OCI-LY1 (cell line): ENCODE measurements around the gene IL3.

Experiments
- H2AFZ ChIP-seq: fragments of 200-600 bp; sonication (generic), shearing (Covaris generic); 2 replicates; pipeline ENCODE4 v1.6.0; 2014; ENCODE audit warnings: antibody characterized with exemption, mild to moderate bottlenecking, low read length
- H3F3A ChIP-seq: fragments of 200-600 bp; sonication (generic), shearing (Covaris generic); 2 replicates; pipeline ENCODE4 v1.6.0; 2014; ENCODE audit warnings: mild to moderate bottlenecking, antibody characterized with exemption, low read length, moderate library complexity; ENCODE audit not compliant: insufficient read depth
- H3K27ac ChIP-seq: fragments of 200-600 bp; sonication (generic); 2 replicates; pipeline ENCODE4 v1.5.1; 2014; ENCODE audit warnings: low read length, mixed run types, mild to moderate bottlenecking, low read depth; ENCODE audit not compliant: poor library complexity, severe bottlenecking
- H3K27me3 ChIP-seq: fragments of 200-600 bp; sonication (generic); 2 replicates; pipeline ENCODE4 v1.6.0; 2014; ENCODE audit warnings: antibody characterized with exemption, mild to moderate bottlenecking, low read length, moderate library complexity; ENCODE audit not compliant: insufficient read depth
- H3K36me3 ChIP-seq: fragments of 200-600 bp; sonication (generic); 2 replicates; pipeline ENCODE4 v1.6.1; 2014; ENCODE audit warnings: mild to moderate bottlenecking, antibody characterized with exemption, low read length, moderate library complexity, mixed read lengths; ENCODE audit not compliant: insufficient read depth
- H3K4me1 ChIP-seq: fragments of 200-600 bp; sonication (generic); 2 replicates; pipeline ENCODE4 v1.5.1; 2014; ENCODE audit warnings: mild to moderate bottlenecking, low read length, moderate library complexity; ENCODE audit not compliant: insufficient read depth, severe bottlenecking
- H3K4me2 ChIP-seq: fragments of 200-600 bp; sonication (generic), shearing (Covaris generic); 2 replicates; pipeline ENCODE4 v1.6.1; 2014; ENCODE audit warnings: low read length
- H3K4me3 ChIP-seq: fragments of 200-600 bp; sonication (generic); 2 replicates; pipeline ENCODE4 v1.5.1; 2014; ENCODE audit warnings: low read length, low read depth, mild to moderate bottlenecking, mixed read lengths; ENCODE audit not compliant: poor library complexity, severe bottlenecking
- H3K79me2 ChIP-seq: fragments of 200-600 bp; shearing (Covaris generic); 2 replicates; pipeline ENCODE4 v1.6.1; 2016; ENCODE audit warnings: mixed run types, low read length, mixed read lengths; ENCODE audit not compliant: insufficient read depth
- H3K9ac ChIP-seq: fragments of 200-600 bp; sonication (generic), shearing (Covaris generic); 2 replicates; pipeline ENCODE4 v1.6.1; 2014; ENCODE audit warnings: mild to moderate bottlenecking, low read length, mixed read lengths
- H3K9me2 ChIP-seq: fragments of 200-600 bp; sonication (generic), shearing (Covaris generic); 2 replicates; pipeline ENCODE4 v1.6.1; 2014; ENCODE audit warnings: low read depth, mild to moderate bottlenecking, low read length, mixed read lengths
- H3K9me3 ChIP-seq: fragments of 200-600 bp; shearing (Covaris generic); 2 replicates; pipeline ENCODE4 v1.6.1; 2014; ENCODE audit warnings: low read length, mixed read lengths
- H4K20me1 ChIP-seq: fragments of 200-600 bp; sonication (generic), shearing (Covaris generic); 2 replicates; pipeline ENCODE4 v1.6.0; 2016; ENCODE audit warnings: mild to moderate bottlenecking, low read length; ENCODE audit not compliant: insufficient read depth
- EZH2 ChIP-seq: fragments of 200-600 bp; sonication (generic), shearing (Covaris generic); IDR thresholded peaks from 2 replicates; pipeline ENCODE4 v1.8.0; 2017; ENCODE audit warnings: borderline replicate concordance, mixed run types, mild to moderate bottlenecking, antibody characterized with exemption, low read length, moderate library complexity, mixed read lengths
- TF ChIP-seq, protein P1 (sequence below): fragments of 200-600 bp; sonication (generic), shearing (Covaris generic); IDR thresholded peaks from 2 replicates; pipeline ENCODE4 v1.5.1; 2017; ENCODE audit warnings: mild to moderate bottlenecking, antibody characterized with exemption, low read length, moderate library complexity, mixed read lengths

IL3 gene

DNA sequence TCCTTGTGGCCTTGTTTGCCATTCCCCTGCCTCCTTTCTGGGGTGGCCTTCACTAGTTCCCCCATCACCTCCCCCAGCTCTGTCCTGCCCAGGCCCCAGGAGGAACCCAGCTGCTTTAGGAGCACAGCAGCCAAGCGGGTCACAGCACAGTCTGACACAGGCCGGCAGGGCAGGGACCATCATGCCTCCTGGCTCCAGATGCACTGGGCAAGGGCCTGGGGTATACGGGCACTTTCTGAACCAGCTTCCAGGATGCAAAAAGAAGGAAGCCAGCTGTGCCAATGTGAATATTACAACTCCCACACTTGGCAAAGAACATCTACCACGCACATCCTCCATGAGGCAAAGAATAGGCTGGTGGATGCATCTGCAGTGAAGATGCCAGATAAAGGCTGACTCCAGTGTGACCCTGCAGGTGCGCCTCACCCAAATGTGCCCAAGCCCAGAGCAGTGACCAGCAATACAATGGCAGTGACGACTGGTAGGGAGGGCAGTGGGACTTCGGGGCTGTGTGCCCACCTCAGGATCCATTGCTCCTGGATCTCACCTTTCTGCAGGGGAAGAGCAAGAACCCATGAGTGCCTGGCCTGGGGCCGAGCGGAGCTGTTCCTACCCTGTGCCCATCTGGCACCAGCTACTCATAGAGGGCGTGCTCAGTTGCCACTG lies 6.3 kb upstream of the IL3 start:
- no peak for TF ChIP-seq EZH2
- TF ChIP-seq, protein P1, sequence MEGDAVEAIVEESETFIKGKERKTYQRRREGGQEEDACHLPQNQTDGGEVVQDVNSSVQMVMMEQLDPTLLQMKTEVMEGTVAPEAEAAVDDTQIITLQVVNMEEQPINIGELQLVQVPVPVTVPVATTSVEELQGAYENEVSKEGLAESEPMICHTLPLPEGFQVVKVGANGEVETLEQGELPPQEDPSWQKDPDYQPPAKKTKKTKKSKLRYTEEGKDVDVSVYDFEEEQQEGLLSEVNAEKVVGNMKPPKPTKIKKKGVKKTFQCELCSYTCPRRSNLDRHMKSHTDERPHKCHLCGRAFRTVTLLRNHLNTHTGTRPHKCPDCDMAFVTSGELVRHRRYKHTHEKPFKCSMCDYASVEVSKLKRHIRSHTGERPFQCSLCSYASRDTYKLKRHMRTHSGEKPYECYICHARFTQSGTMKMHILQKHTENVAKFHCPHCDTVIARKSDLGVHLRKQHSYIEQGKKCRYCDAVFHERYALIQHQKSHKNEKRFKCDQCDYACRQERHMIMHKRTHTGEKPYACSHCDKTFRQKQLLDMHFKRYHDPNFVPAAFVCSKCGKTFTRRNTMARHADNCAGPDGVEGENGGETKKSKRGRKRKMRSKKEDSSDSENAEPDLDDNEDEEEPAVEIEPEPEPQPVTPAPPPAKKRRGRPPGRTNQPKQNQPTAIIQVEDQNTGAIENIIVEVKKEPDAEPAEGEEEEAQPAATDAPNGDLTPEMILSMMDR: no peak
- H3K27me3 ChIP-seq: 0 out of 2 replicates have a peak, but pooled peaks cover 4% of the 10 kb centered on the region
- H3K4me3 ChIP-seq: no peak overlapping the region
- H3F3A ChIP-seq: no peaks in the 10 kb centered on the region
- no peak overlapping the region for H2AFZ ChIP-seq
- H3K4me2 ChIP-seq: no peak overlapping the region
- no peaks in the 10 kb centered on the region for H3K9me2 ChIP-seq
- H4K20me1 ChIP-seq: no peaks in the 10 kb centered on the region
- H3K9me3 ChIP-seq: no peaks in the 10 kb centered on the region
- no peaks in the 10 kb centered on the region for H3K4me1 ChIP-seq
- no peak overlapping the region for H3K9ac ChIP-seq
- no peak overlapping the region for H3K27ac ChIP-seq
- no peaks in the 10 kb centered on the region for H3K36me3 ChIP-seq
- no peaks in the 10 kb centered on the region for H3K79me2 ChIP-seq

DNA sequence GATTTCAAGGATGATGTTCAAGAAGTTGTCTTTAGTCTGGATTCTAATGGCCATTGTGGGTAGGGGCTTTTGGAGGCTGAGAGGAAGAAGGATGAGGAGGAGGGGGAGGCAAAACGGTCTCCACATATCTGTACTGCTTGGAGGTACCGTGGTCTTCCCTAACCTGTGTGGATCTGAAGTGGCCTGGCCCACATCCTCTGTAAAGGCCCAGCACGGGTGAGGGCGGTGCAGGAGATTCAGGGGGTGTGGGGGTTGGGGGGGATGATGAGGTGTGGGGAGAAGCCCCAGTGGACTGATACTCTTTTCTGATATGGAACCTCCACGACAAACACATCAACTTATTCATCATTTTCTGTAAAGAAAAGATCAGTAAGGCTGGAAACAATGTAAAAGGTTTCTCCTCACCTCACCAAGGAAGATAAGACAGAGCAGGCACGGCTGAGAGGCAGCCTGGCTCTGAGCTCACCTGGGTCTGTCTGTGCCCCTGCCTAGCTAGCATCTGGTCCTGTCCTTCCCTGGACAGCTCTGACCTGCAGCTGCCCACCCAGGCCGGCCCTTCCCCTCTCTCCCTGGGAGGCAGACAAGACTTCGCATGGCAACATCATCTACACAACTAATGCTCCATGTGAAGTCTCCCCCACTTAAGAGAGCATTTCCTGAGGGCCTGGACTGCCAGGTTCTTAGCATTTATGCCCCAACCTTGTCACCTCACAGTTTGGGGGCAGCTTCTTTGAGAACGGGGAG lies 5.6 kb upstream of the IL3 start:
- Histone ChIP-seq H3F3A (no peaks in the 10 kb centered on the region), H3K4me1 (no peaks in the 10 kb centered on the region), H3K9me2 (no peaks in the 10 kb centered on the region), H3K27ac (no peak overlapping the region), H3K4me2 (no peak overlapping the region), H3K9me3 (no peaks in the 10 kb centered on the region), H3K79me2 (no peaks in the 10 kb centered on the region), H3K4me3 (no peak overlapping the region), H4K20me1 (no peaks in the 10 kb centered on the region), H2AFZ (no peak overlapping the region), H3K36me3 (no peaks in the 10 kb centered on the region), H3K27me3 (0 out of 2 replicates have a peak, but pooled peaks cover 4% of the 10 kb centered on the region), H3K9ac (no peak overlapping the region)
- TF ChIP-seq, protein P1: no peak

DNA sequence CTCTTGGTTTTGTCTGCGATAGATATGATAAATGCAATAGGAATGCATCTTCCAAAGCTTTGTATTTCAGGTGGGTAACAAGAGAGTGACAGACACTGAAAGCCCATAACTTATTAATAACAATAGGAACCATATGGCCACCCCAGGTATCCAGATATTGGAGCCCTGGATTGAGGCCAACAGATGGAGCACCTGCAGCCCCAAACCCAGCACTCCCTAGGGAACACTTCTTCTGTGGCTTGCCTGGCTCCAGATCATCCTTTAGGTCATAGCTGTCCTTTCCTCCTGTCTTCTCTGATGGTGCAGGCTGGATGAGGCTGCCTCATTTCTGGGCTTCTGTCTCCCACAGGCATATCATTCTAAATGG lies 5.0 kb upstream of the IL3 start:
- Histone ChIP-seq H3K4me1 (no peaks in the 10 kb centered on the region), H3K27me3 (0 out of 2 replicates have a peak, but pooled peaks cover 4% of the 10 kb centered on the region), H2AFZ (no peak overlapping the region), H3K27ac (no peak overlapping the region), H3F3A (no peaks in the 10 kb centered on the region), H3K36me3 (no peaks in the 10 kb centered on the region), H3K9me2 (no peaks in the 10 kb centered on the region), H3K9me3 (no peaks in the 10 kb centered on the region), H3K4me2 (no peak overlapping the region), H4K20me1 (no peaks in the 10 kb centered on the region), H3K9ac (no peak overlapping the region), H3K79me2 (no peaks in the 10 kb centered on the region), H3K4me3 (no peak overlapping the region)
- no peak for TF ChIP-seq EZH2
- TF ChIP-seq, protein P1: no peak
